ENCODE measurements around the gene COTL1. TPM values are rescaled to one million over a fixed set of nuclear protein-coding genes. Genes with fewer than 3 reads are reported as not detected.
A peak's percentile ranks its signal among the peaks of the same experiment; 100 is the strongest.

Gene COTL1
- total and polyA plus RNA-seq, 2 donors from 2014 or later: 122 to 136 TPM

- Histone ChIP-seq H3K27me3 (ENCODE audit: control insufficient read depth, insufficient read depth, low read length) (no peaks in the 10 kb centered on the region), H3K9me3 (ENCODE audit: control insufficient read depth in 2 of 3, insufficient read depth in 1 of 3, low read length in 3 of 3) (no peaks in the 10 kb centered on the region), H3K4me1 (ENCODE audit: control insufficient read depth in 2 of 3, insufficient read depth in 2 of 3, low read depth in 1 of 3, low read length in 3 of 3) (peaks cover 0 to 16% (median 0%) of the 10 kb centered on the region in 3 donors), H3K4me3 (ENCODE audit: low read length in 3 of 3) (no peak overlapping the region), H3K9ac (ENCODE audit: low read length in 3 of 3) (no peak overlapping the region), H3K36me3 (ENCODE audit: control insufficient read depth in 2 of 3, insufficient read depth in 3 of 3, low read length in 3 of 3) (no peaks in the 10 kb centered on the region), H3K27ac (ENCODE audit: low read depth in 2 of 2, low read length in 2 of 2) (peak overlapping the region in 1 of 2 donors; percentile 19)
- TF ChIP-seq, protein P1, sequence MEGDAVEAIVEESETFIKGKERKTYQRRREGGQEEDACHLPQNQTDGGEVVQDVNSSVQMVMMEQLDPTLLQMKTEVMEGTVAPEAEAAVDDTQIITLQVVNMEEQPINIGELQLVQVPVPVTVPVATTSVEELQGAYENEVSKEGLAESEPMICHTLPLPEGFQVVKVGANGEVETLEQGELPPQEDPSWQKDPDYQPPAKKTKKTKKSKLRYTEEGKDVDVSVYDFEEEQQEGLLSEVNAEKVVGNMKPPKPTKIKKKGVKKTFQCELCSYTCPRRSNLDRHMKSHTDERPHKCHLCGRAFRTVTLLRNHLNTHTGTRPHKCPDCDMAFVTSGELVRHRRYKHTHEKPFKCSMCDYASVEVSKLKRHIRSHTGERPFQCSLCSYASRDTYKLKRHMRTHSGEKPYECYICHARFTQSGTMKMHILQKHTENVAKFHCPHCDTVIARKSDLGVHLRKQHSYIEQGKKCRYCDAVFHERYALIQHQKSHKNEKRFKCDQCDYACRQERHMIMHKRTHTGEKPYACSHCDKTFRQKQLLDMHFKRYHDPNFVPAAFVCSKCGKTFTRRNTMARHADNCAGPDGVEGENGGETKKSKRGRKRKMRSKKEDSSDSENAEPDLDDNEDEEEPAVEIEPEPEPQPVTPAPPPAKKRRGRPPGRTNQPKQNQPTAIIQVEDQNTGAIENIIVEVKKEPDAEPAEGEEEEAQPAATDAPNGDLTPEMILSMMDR (IDR thresholded peaks at IDR 0.05; ENCODE audit: borderline replicate concordance, extremely low read depth, insufficient read depth): no peak
- FAIRE-seq: no peak
- intact Hi-C loops (cut with DNase I): no loop called here
- DNase-seq: no peak
These were observed 9.6 kb downstream of the COTL1 start for GRCh38 chr16:84608282-84608681.

DNA sequence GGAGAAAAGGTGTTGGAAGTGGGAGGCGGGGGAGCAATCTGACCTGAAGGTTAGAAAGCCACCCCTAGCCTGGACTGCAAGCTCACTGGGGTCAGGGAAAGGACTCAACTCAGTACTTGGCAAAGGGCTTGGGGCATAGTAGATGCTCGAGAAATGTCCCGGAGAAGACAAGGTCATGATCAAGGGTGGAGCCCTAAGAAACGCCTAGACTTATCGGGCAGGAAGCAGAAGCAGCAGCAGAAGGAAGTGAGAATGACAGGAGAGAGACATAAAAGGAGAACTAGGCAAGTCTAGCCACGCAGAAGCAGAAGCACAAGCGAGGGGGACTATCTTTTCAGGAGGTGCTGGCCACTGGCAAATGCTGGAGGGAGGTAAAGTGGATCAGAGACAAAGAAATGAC is 10.2 kb downstream of the COTL1 start:
- TF ChIP-seq, protein P1 (IDR thresholded peaks at IDR 0.05; ENCODE audit: borderline replicate concordance, extremely low read depth, insufficient read depth): no peak
- no peaks in the 10 kb centered on the region for H3K27me3 ChIP-seq (ENCODE audit: control insufficient read depth, insufficient read depth, low read length)
- intact Hi-C loops (cut with DNase I): no loop called here
- H3K9ac ChIP-seq (ENCODE audit: low read length in 3 of 3): no peak overlapping the region
- no peaks in the 10 kb centered on the region for H3K36me3 ChIP-seq (ENCODE audit: control insufficient read depth in 2 of 3, insufficient read depth in 3 of 3, low read length in 3 of 3)
- no peaks in the 10 kb centered on the region for H3K9me3 ChIP-seq (ENCODE audit: control insufficient read depth in 2 of 3, insufficient read depth in 1 of 3, low read length in 3 of 3)
- peaks cover 0 to 20% (median 0%) of the 10 kb centered on the region in 3 donors for H3K4me1 ChIP-seq (ENCODE audit: control insufficient read depth in 2 of 3, insufficient read depth in 2 of 3, low read depth in 1 of 3, low read length in 3 of 3)
- peak overlapping the region in 1 of 2 donors; percentile 19 for H3K27ac ChIP-seq (ENCODE audit: low read depth in 2 of 2, low read length in 2 of 2)
- no peak for DNase-seq
- no peak overlapping the region for H3K4me3 ChIP-seq (ENCODE audit: low read length in 3 of 3)
- no peak for FAIRE-seq

- no peak overlapping the region for H3K27ac ChIP-seq (ENCODE audit: low read depth in 2 of 2, low read length in 2 of 2)
- H3K9me3 ChIP-seq (ENCODE audit: control insufficient read depth in 2 of 3, insufficient read depth in 1 of 3, low read length in 3 of 3): no peaks in the 10 kb centered on the region
- peaks cover 0 to 20% (median 0%) of the 10 kb centered on the region in 3 donors for H3K4me1 ChIP-seq (ENCODE audit: control insufficient read depth in 2 of 3, insufficient read depth in 2 of 3, low read depth in 1 of 3, low read length in 3 of 3)
- FAIRE-seq (no peak), DNase-seq (no peak)
- H3K4me3 ChIP-seq (ENCODE audit: low read length in 3 of 3): no peak overlapping the region
- no peaks in the 10 kb centered on the region for H3K36me3 ChIP-seq (ENCODE audit: control insufficient read depth in 2 of 3, insufficient read depth in 3 of 3, low read length in 3 of 3)
- H3K27me3 ChIP-seq (ENCODE audit: control insufficient read depth, insufficient read depth, low read length): no peaks in the 10 kb centered on the region
- H3K9ac ChIP-seq (ENCODE audit: low read length in 3 of 3): no peak overlapping the region
- TF ChIP-seq, protein P1 (IDR thresholded peaks at IDR 0.05; ENCODE audit: borderline replicate concordance, extremely low read depth, insufficient read depth): no peak
- intact Hi-C loops (cut with DNase I): no loop called here
These were observed 10.8 kb downstream of the COTL1 start for GRCh38 chr16:84607061-84607460.

Data from kidney (tissue), 14 donors.